ENCODE results near the gene M1AP. TPM values are rescaled to one million over a fixed set of nuclear protein-coding genes. Genes with fewer than 3 reads are reported as not detected.
A peak's percentile ranks its signal among the peaks of the same experiment; 100 is the strongest.

The M1AP gene
- total RNA-seq, 4 donors from 2014 or later, result 0.81 to 2.6 (median 1.8) TPM

DNA sequence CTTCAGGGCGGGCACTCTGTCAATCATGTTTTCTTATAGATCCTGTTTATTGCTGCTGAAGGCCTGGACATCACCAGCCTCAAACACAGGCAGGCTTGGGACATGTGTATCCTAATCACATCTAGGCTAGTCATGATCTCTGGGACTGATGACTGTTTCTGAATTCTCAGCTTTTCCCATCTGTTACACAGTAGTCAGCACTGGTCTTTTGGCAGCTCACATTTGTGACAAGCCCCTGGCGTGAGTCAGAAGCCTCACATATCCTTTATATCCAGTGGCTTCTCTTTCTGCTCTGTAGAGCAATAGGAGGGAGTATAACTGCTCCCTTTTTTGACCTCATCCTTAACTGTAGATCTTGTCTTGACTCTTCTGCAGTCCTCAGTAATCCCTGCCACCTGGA lies 10.4 kb upstream of the M1AP start:
- H3K36me3 ChIP-seq, result no peaks in the 10 kb centered on the region
- no peak for DNase-seq
- H3K27me3 ChIP-seq, result no peaks in the 10 kb centered on the region
- H3K27ac ChIP-seq, result no peak overlapping the region
- intact Hi-C loops (cut with DNase I), result no loop called here
- TF ChIP-seq, protein P1, sequence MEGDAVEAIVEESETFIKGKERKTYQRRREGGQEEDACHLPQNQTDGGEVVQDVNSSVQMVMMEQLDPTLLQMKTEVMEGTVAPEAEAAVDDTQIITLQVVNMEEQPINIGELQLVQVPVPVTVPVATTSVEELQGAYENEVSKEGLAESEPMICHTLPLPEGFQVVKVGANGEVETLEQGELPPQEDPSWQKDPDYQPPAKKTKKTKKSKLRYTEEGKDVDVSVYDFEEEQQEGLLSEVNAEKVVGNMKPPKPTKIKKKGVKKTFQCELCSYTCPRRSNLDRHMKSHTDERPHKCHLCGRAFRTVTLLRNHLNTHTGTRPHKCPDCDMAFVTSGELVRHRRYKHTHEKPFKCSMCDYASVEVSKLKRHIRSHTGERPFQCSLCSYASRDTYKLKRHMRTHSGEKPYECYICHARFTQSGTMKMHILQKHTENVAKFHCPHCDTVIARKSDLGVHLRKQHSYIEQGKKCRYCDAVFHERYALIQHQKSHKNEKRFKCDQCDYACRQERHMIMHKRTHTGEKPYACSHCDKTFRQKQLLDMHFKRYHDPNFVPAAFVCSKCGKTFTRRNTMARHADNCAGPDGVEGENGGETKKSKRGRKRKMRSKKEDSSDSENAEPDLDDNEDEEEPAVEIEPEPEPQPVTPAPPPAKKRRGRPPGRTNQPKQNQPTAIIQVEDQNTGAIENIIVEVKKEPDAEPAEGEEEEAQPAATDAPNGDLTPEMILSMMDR (IDR thresholded peaks at IDR 0.05), result no peak
- TF ChIP-seq POLR2A (IDR thresholded peaks at IDR 0.05), result no peak
- peaks cover 0 to 4% of the 10 kb centered on the region in 2 donors for H3K4me1 ChIP-seq
- no peak overlapping the region for H3K4me3 ChIP-seq (replicated peaks in 1 of 3)
- no peaks in the 10 kb centered on the region for H3K9me3 ChIP-seq
- WGBS, 2 donors, result 100% methylated on average over 2 of the region's 2 CpGs

DNA sequence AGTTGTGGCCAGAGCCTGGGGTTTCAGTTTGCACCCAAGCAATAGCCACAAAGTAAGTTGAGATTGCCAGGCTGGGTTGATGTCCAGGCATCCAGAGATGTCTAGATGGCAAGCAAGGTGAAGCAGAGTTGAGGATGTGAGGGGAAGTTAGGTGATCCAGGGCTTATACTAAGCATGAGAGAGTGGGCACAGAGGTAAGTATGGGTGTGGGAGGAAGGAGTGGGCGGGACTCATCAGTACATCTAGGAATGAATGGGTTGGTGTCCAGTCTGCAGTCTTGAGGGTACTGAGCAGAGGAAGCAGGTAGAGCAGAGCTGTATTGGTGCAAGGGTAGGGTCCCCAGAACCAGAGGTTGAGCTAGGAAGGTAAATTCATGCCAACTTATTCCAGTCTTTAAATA lies 7.4 kb upstream of the M1AP start:
- 97 to 100% methylated on average over 1 of the region's 1 CpG for WGBS, 2 donors
- no peaks in the 10 kb centered on the region for H3K9me3 ChIP-seq
- H3K4me3 ChIP-seq (replicated peaks in 1 of 3), result no peak overlapping the region
- H3K27ac ChIP-seq, result no peak overlapping the region
- intact Hi-C loops (cut with DNase I), result no loop called here
- no peaks in the 10 kb centered on the region for H3K36me3 ChIP-seq
- DNase-seq, result no peak
- TF ChIP-seq, protein P1 (IDR thresholded peaks at IDR 0.05), result no peak
- no peak for TF ChIP-seq POLR2A (IDR thresholded peaks at IDR 0.05)
- peaks cover 0 to 4% of the 10 kb centered on the region in 2 donors for H3K4me1 ChIP-seq
- no peaks in the 10 kb centered on the region for H3K27me3 ChIP-seq

DNA sequence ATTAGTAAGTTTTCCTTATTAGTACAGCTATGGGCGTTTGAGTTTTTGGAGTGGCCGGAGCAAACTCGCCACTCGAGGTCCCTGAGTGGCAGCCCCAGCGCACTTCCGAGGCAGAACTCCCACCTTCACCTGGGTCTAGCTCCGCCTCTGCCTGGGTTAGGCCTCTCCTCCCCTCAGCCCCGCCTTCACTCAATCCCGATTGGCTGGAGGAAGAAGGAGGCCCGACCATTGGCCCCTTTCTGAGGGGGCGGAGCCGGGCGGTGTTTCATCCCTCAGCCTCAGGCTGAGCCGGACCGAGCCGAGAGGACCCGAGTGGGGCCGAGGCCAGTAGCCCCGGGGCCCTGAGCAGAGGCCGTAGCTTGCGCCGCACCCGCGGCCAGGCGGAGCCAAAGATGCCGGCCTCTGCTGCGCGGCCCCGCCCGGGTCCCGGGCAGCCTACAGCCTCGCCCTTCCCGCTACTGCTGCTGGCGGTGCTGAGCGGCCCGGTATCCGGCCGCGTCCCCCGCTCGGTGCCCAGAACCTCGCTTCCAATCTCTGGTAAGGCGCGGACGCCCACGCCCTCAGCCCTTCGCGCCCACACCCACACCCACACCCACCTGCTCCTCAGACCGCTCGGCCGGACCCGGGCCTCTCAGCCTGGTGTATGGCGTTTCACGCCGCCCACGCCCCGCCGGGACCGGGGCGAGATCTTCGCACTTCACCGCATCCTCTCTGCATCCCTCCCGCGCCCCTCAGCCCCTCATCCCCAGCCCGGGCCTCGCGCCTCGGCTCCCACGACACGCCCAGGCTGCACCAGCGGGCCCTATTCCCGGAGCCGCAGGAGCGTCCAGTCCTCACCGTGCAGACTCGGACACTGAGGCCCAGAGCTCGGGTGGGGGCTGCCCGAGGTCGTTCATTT lies 6.1 kb upstream of the M1AP start, which contains the start of gene SEMA4F:
Gene SEMA4F, plus strand, starts transcription at position 263 of the 898 bp plus-strand sequence. Its CDS starts 130 bp downstream, at position 393.
- peak; percentile 99 for DNase-seq
- no peaks in the 10 kb centered on the region for H3K36me3 ChIP-seq
- no peak within 1 kb of the TSS for H3K27ac ChIP-seq
- intact Hi-C loops (cut with DNase I), result no loop called here
- H3K4me3 ChIP-seq (replicated peaks in 1 of 3), result peak within 1 kb of the TSS; percentile 5 to 44 (median 29)
- WGBS, 2 donors, result 0 to 3% methylated on average over 20 to 32 of the region's 79 CpGs
- H3K4me1 ChIP-seq, result peaks cover 0 to 4% of the 10 kb centered on the region in 2 donors
- no peaks in the 10 kb centered on the region for H3K27me3 ChIP-seq
- H3K9me3 ChIP-seq, result no peaks in the 10 kb centered on the region
- TF ChIP-seq POLR2A (IDR thresholded peaks at IDR 0.05), result peak in 1 of 2 donors; percentile 84
- TF ChIP-seq, protein P1 (IDR thresholded peaks at IDR 0.05), result peak in 1 of 6 experiments; percentile 0

DNA sequence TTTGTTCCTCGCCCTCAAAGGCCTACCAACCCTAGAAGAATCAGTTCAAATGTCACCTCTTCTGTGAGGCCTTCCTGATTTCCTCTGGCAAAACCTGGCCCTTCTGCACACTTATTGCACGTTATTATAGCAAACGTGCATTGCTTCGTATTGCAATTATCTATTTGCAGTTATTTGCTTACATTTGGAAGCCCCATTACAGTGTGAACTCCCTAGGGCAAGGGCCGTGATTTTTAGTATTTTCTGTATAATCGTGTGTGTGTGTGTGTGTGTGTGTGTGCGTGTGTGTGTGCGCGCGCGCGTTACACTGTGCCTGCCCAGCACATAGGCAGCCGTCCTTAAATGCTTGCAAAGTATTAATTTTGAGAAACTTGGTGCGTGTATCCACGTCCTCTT lies 5.5 kb upstream of the M1AP start:
- no peak overlapping the region for H3K27ac ChIP-seq
- intact Hi-C loops (cut with DNase I), result no loop called here
- peak overlapping the region in 1 of 3 donors; percentile 44 for H3K4me3 ChIP-seq (replicated peaks in 1 of 3)
- WGBS, 2 donors, result 10% methylated on average over 15 of the region's 15 CpGs
- peaks cover 0 to 4% of the 10 kb centered on the region in 2 donors for H3K4me1 ChIP-seq
- H3K27me3 ChIP-seq, result no peaks in the 10 kb centered on the region
- H3K36me3 ChIP-seq, result no peaks in the 10 kb centered on the region
- no peak for DNase-seq
- TF ChIP-seq, protein P1 (IDR thresholded peaks at IDR 0.05), result no peak
- no peak for TF ChIP-seq POLR2A (IDR thresholded peaks at IDR 0.05)
- no peaks in the 10 kb centered on the region for H3K9me3 ChIP-seq

Measured in thyroid gland (tissue), 4 donors.